Stimulated activated naive CD8-positive, alpha-beta T cell treated with anti-CD3 and anti-CD28 coated beads, Interleukin-15, Interleukin-2, amounts not matched to agents 100 U/mL and 50 U/mL, for 24 hours (primary cell): ENCODE measurements around the gene SRMS.
A peak's percentile ranks its signal among the peaks of the same experiment; 100 is the strongest.
"Not testable (repeated sequence)": the region's sequence is repeated elsewhere in the genome, so short reads cannot be mapped to it uniquely, and the experiment has no call there.

Experiments
- ATAC-seq: fragments of 150-1000 bp; cut with Tn5 transposase; one replicate; pipeline ENCODE4 v1.10.0; 2021
- DNase-seq: peaks from one replicate; pipeline ENCODE4 v3.0.0; 2021

The SRMS gene

GRCh38 chr20:63579017-63579694 is 31.6 kb upstream of the SRMS start:
- no peak for ATAC-seq
- DNase-seq, result no peak

DNA sequence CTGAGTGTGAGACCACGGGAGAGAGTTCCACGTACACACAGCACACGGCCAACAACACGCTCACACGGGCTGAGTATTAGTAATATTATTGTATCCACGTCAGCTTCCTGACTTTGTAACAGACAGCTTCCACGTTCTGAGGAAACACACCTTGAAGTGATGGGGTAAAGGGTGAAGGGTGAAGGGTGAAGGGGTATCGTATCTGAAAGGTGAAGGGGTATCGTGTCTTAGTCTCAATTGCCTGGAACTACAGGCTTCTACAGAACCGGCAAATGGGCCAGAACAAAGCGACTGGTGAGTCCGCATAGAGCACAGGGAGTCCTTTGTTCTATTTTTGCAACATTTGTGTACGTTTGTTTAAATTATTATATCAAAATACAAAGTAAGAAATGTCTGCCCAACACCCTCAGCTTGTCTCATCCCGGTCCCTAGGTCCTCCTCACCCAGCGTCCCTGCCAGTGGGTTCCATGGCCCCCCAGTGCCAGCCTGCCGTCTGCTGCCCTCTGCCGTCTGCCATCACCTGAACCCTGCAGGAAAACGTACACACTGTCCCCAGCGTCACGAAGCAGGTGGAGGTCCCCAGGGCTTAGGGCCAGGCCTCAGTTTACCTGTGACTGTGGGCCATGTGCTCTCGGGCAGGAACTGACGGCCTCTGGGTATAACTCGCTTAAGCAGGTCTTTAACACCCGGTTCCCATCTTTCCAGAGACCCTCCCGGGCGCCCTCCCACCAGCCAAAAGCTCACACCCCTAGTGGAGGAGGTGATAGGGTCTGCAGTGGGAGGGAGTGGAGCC is 30.9 kb upstream of the SRMS start:
- ATAC-seq (no peak), DNase-seq (no peak)

DNA sequence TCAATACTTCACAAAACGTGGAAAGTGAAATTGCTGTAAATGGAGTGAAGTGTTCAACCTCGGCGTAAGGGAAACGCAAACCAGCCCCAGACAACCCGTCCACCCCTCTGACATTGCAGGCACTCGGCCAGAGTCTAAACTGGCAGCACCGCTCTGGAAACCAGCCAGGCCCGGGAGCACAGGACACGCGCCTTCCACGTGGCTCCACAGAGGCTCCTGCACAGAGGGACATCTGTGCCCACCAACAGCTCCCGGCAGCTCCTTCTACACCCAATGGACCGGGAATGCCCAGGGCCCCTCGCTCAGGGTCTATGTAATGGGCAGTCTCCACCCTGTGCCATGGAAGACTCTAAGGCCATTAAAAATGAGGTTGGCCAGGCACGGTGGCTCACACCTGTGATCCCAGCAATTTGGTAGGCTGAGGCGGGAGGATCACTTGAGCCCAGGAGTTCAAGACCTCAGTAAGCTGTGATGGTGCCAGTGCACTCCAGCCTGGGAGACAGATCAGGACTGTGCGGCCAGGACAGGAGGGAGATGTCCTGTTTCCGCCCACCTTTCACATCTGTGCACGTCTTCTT is 29.9 kb upstream of the SRMS start:
- no peak for ATAC-seq
- DNase-seq, result no peak

DNA sequence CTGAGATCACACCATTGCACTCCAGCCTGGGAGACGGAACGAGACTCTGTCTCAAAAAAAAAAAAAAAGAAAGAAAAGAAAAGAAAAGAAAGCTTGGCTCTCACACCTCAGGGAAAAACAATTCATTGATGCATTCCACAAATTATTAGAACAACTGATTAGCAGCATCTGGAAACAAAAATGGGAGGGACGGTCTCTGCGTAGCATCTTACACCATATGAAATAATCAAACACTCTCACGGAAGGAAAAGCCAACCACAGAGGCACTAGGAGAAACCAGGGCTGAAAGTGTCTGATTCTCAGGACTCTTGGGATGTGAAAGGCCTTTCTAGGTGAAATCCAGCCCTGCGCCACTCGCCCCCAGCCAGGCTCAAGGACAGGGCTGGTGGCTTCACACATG is 28.8 kb upstream of the SRMS start:
- ATAC-seq (no peak), DNase-seq (no peak)

GRCh38 chr20:63574829-63575743 is 27.5 kb upstream of the SRMS start:
- ATAC-seq (no peak), DNase-seq (no peak)

GRCh38 chr20:63574156-63574828 is 26.7 kb upstream of the SRMS start, which contains the start of gene HELZ2:
TSS of gene HELZ2 (minus strand) at chr20:63574239. CDS start at chr20:63572385, 1,854 bp downstream.
- ATAC-seq (peak; percentile 76), DNase-seq (peak; percentile 62)

DNA sequence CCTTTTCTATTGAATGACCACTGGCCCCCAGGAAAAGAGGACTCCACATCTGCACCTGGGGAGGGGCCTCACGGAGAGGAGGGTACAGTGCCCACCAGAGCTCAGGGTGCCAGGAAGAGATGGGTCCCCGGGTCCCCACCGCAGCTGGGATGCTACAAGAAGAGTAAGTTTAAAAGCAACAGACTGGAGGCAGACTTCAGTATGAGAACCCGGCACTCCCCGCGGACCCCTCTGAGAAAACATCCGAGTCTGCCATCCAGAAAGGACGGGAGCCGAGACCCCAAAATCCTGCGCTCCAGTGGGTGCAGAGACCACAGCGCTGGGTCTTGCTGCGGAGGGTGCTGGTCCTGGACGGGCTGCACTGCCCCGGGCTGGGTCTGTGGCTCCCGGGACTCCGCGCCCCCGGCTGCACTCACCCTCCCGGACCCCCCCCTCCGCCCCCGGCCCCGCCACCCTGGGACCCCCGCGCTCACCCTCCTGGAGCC is 26.1 kb upstream of the SRMS start:
- ATAC-seq, result peak; percentile 6
- no peak for DNase-seq

- ATAC-seq, result no peak
- DNase-seq, result no peak
Observed at GRCh38 chr20:63572788-63573646, 25.5 kb upstream of the SRMS start.

GRCh38 chr20:63572071-63572787 is 24.7 kb upstream of the SRMS start:
- DNase-seq (no peak), ATAC-seq (no peak)

GRCh38 chr20:63571087-63571478 is 23.5 kb upstream of the SRMS start:
- DNase-seq, ATAC-seq: not testable (repeated sequence)

DNA sequence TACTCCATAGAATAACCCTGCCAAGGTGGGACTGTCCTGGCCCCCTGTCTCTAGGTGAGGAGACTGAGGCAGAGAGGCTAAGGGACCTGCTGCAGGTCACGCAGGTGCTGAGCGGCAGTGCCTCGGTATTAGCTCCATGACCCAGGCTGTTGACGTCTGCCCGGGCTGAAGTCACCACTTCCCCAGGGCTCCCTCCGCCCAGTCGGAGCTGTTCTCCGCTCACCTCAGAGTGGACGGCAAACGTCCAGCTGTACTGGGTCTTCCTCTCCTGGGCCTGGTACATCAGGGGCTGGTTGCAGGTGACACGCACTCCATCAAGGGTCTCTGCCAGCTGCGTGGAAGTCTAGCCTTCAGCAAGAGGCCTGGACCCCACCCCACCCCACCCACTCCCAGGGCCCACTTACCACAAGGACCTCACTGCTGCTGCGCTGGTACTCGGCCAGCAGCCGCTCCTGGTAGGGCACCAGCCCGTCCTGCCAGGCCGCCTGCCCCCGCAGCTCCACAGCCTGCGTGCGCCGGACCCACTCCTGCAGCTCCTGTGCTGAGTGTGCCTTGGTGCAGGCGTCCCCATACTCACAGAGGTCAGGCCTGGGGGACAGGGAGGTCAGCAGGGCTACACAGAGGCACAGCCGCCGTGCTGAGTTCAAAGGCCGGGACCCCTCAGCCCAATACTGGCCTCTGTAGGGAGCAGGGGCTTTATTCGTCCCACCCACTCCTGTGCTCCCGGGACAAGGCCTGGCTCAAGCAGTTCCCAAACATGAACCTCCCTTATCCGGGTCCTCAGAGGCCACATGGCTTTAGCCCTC is 22.9 kb upstream of the SRMS start:
- DNase-seq (no peak), ATAC-seq (no peak)

DNA sequence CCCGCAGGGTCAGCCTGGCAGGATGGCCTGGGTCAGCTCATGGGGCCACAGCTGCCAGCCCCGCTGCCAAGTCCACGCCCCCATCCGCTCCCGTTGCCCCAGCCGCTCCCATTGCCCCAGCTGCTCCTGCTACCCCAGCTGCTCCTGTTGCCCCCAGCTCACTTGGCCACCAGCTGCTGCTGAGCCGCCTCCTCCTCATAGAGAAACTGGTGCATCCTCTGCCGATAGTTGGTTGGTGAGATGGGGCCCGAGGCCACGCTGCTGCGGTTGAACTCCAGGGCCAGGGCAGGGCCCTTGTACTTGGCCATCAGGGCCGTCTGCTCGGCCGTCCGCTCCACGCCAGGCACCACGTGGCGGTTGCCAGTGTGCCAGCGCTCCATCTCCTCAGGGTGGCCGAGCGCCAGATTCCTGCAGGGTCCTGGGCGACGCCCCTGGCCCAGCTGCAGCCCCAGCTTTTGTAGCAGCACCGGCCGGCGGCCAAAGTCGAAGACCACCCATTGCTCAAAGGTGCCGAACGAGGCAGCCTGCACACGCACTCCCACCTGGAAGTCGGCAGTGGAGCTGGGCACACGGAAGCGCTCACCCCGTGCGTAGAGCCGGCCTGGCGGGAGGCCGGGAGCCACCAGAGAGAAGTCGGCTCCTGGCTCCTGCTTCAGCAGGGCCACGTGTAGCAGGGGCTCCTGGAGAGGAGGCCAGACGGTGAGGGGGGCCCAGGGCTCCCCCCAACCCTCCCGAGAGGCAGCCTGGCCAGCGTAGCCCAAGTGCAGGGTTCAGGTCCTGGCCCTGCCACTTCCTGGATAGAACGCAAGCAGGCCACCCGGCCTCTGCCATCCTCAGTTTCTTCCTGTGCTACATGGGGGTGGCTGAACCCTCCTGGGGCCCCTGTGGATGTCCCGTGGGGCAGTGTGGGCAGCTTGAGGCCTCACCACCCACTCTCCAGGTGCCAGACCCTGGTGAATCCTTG is 21.7 kb upstream of the SRMS start:
- no peak for ATAC-seq

GRCh38 chr20:63568170-63568981 is 20.8 kb upstream of the SRMS start:
- DNase-seq, result no peak
- ATAC-seq, result no peak

More for the DNA sequence above, 21.7 kb upstream of the SRMS start:
- no peak for DNase-seq

DNA sequence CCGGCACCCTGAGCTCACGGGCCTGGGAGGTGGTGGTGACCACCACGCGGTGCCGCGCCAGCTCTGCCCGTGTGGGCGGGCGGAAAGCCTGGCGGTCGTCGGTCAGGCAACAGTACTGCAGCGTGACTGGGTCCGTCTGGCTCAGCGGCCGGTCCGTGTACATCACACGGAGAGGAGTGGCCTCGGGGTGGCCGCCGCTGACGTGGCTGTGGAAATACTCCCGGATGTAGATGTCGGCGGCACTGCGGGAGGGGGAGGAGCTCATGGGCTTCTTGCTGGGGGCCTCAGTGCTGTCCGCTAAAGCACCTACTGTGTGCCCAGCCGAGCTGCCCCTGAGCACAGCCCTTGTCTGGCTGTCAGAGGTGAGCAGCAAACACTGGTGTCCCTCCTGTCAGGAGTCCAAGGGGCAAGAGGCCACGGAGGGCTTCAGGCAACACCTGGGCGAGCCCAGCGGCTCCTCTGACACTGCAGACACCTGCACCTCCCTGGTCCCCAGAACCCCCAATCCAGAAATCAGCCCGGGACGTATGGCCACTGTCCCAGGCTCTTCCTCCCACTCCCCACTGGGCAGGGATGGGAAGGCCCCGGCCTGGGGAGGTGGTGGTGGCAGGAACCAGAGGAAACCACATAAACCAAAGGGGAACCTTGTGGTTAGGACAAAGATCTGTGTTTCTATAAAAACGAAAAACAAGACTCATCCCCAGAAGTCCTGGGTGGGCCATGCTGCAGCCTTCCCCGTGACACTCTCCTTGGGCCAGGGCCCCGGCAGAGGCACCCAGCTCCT is 20.0 kb upstream of the SRMS start:
- ATAC-seq (peak; percentile 84), DNase-seq (peak; percentile 66)

- DNase-seq (no peak), ATAC-seq (no peak)
Observed at GRCh38 chr20:63567136-63567385, 19.5 kb upstream of the SRMS start.

- DNase-seq (no peak), ATAC-seq (no peak)
Observed at GRCh38 chr20:63566395-63567135, 19.0 kb upstream of the SRMS start.
